GM19452 (cell line): ENCODE results near the gene MACROD2.
A peak's percentile ranks its signal among the peaks of the same experiment; 100 is the strongest.
"Not testable (repeated sequence)": the region's sequence is repeated elsewhere in the genome, so short reads cannot be mapped to it uniquely, and the experiment has no call there.

Experiments used
- ATAC-seq: cut with Tn5 transposase; IDR thresholded peaks from one replicate; pipeline ENCODE4 v1.9.1; 2021; ENCODE audit not compliant: unreplicated experiment

Gene MACROD2

GRCh38 chr20:15535863-15536262 lies 1540.5 kb downstream of the MACROD2 start:
- ATAC-seq, result no peak

- not testable (repeated sequence) for ATAC-seq
Measured at GRCh38 chr20:15537200-15537599, 1541.9 kb downstream of the MACROD2 start.

- ATAC-seq, result no peak
Measured at GRCh38 chr20:15542655-15543054, 1547.3 kb downstream of the MACROD2 start.

GRCh38 chr20:15544742-15545141 lies 1549.4 kb downstream of the MACROD2 start:
- ATAC-seq, result no peak

- no peak for ATAC-seq
Measured at GRCh38 chr20:15546525-15547023, 1551.3 kb downstream of the MACROD2 start.

GRCh38 chr20:15547119-15547518 lies 1551.8 kb downstream of the MACROD2 start:
- ATAC-seq, result no peak

GRCh38 chr20:15550116-15550870 lies 1555.0 kb downstream of the MACROD2 start:
- no peak for ATAC-seq

- no peak for ATAC-seq
Measured at GRCh38 chr20:15555913-15556312, 1560.6 kb downstream of the MACROD2 start.

- ATAC-seq, result no peak
Measured at GRCh38 chr20:15556869-15557268, 1561.6 kb downstream of the MACROD2 start.

- ATAC-seq, result no peak
Measured at GRCh38 chr20:15561070-15561569, 1565.8 kb downstream of the MACROD2 start.

- no peak for ATAC-seq
Measured at GRCh38 chr20:15561707-15562404, 1566.5 kb downstream of the MACROD2 start.

GRCh38 chr20:15563836-15564235 lies 1568.5 kb downstream of the MACROD2 start:
- ATAC-seq, result no peak

- ATAC-seq, result peak; percentile 74
Measured at GRCh38 chr20:15564981-15565380, 1569.7 kb downstream of the MACROD2 start.

GRCh38 chr20:15565786-15566185 lies 1570.5 kb downstream of the MACROD2 start:
- no peak for ATAC-seq

GRCh38 chr20:15567219-15567618 lies 1571.9 kb downstream of the MACROD2 start:
- no peak for ATAC-seq

GRCh38 chr20:15570156-15570555 lies 1574.8 kb downstream of the MACROD2 start:
- no peak for ATAC-seq

GRCh38 chr20:15571056-15571455 lies 1575.7 kb downstream of the MACROD2 start:
- no peak for ATAC-seq

- ATAC-seq, result no peak
Measured at GRCh38 chr20:15575255-15575654, 1579.9 kb downstream of the MACROD2 start.

- ATAC-seq, result no peak
Measured at GRCh38 chr20:15576411-15576810, 1581.1 kb downstream of the MACROD2 start.

- ATAC-seq, result no peak
Measured at GRCh38 chr20:15578113-15578512, 1582.8 kb downstream of the MACROD2 start.

GRCh38 chr20:15579688-15580087 lies 1584.4 kb downstream of the MACROD2 start:
- ATAC-seq, result no peak

GRCh38 chr20:15582146-15582760 lies 1586.9 kb downstream of the MACROD2 start:
- no peak for ATAC-seq
